A549 (cell line): ENCODE measurements around the gene TFF3. TPM values are rescaled to one million over a fixed set of nuclear protein-coding genes. Genes with fewer than 3 reads are reported as not detected.

Experiments used
- ATAC-seq, 2 experiments: fragments of 200-7000 bp in 1 of 2; fragments of >200 bp in 1 of 2; cut with Nextera tagmentation in 1 of 2; cut with Tn5 transposase in 1 of 2; 3 replicates each; pipeline versions ENCODE4 v1.8.0 to v1.9.1; 2018 to 2020; ENCODE audit warnings: mild to moderate bottlenecking in 1 of 2, moderate library complexity in 1 of 2
- CTCF ChIA-PET: fragments of 300-600 bp; sonication (Branson Sonifier 250); formaldehyde crosslinking; extraction: SDS; loops from one replicate; lab custom pipeline; 2021; ENCODE audit warnings: antibody characterized with exemption, inconsistent platforms; lab: Yijun Ruan, JAX
- POLR2A ChIA-PET: fragments of 350-600 bp; formaldehyde crosslinking; extraction: SDS; loops from one replicate; lab custom pipeline; 2021; ENCODE audit warnings: antibody characterized with exemption, inconsistent platforms; lab: Yijun Ruan, JAX
- DNase-seq, 2 experiments: peaks; one replicate each; pipeline versions ENCODE4 v3.0.0 to v3.0.0-alpha.2; 2011 to 2016; ENCODE audit warnings: low read depth in 1 of 2, low spot score in 1 of 2
- FAIRE-seq: peaks from 2 replicates; lab custom pipeline; 2011; peaks lifted over from hg19 to GRCh38; lab: Jason Lieb, UNC
- H3K27ac ChIP-seq, 2 experiments: fragments of >200 bp; sonication (Bioruptor Twin); formaldehyde crosslinking; 3 replicates each; pipeline ENCODE4 v1.5.1; 2016 to 2017
- H3K4me1 ChIP-seq: fragments of >200 bp; sonication (Bioruptor Twin); formaldehyde crosslinking; 3 replicates; pipeline ENCODE4 v1.6.1; 2016
- H3K4me2 ChIP-seq: fragments of >200 bp; sonication (Bioruptor Twin); formaldehyde crosslinking; 3 replicates; pipeline ENCODE4 v1.6.1; 2016
- H3K4me3 ChIP-seq: fragments of >200 bp; sonication (Bioruptor Twin); formaldehyde crosslinking; 3 replicates; pipeline ENCODE4 v1.5.1; 2016
- H3K9me3 ChIP-seq: fragments of >200 bp; sonication (Bioruptor Twin); formaldehyde crosslinking; 3 replicates; pipeline ENCODE4 v1.6.1; 2016
- CBX2 ChIP-seq: fragments of 200-600 bp; sonication (generic); IDR thresholded peaks from 2 replicates; pipeline ENCODE4 v1.6.1; 2016; ENCODE audit warnings: low read depth, mild to moderate bottlenecking, borderline replicate concordance
- CBX8 ChIP-seq: fragments of 200-600 bp; sonication (generic); IDR thresholded peaks from 2 replicates; pipeline ENCODE4 v1.6.1; 2016
- CHD4 ChIP-seq: fragments of 200-600 bp; sonication (generic); IDR thresholded peaks from 2 replicates; pipeline ENCODE4 v1.6.1; 2016; ENCODE audit warnings: antibody characterized with exemption, mild to moderate bottlenecking, borderline replicate concordance
- E2F6 ChIP-seq: IDR thresholded peaks from 2 replicates; pipeline ENCODE4 v1.6.1; 2012; ENCODE audit warnings: low read depth, borderline replicate concordance
- GATA3 ChIP-seq: IDR thresholded peaks from 2 replicates; pipeline ENCODE4 v1.6.1; 2012; ENCODE audit warnings: borderline replicate concordance
- HES2 ChIP-seq: fragments of >200 bp; sonication (Bioruptor Twin); formaldehyde crosslinking; IDR thresholded peaks from 2 replicates; pipeline ENCODE4 v1.6.1; 2016
- HEYL ChIP-seq: fragments of 250-450 bp; sonication (Bioruptor Pico); IDR thresholded peaks from 2 replicates; pipeline ENCODE4 v1.8.0; 2021; ENCODE audit warnings: mild to moderate bottlenecking, moderate library complexity
- HMGXB4 ChIP-seq: fragments of 250-450 bp; sonication (Bioruptor Pico); IDR thresholded peaks from 2 replicates; pipeline ENCODE4 v1.5.0; 2021; ENCODE audit warnings: mild to moderate bottlenecking, moderate library complexity, borderline replicate concordance
- HOXA7 ChIP-seq: fragments of 250-450 bp; sonication (Bioruptor Pico); IDR thresholded peaks from 2 replicates; pipeline ENCODE4 v1.5.0; 2020; ENCODE audit warnings: mild to moderate bottlenecking, moderate library complexity
- MAZ ChIP-seq: fragments of 150-350 bp; IDR thresholded peaks from 2 replicates; pipeline ENCODE4 v1.6.1; 2014; ENCODE audit warnings: antibody characterized with exemption, low read depth, low read length, borderline replicate concordance
- MYC ChIP-seq: IDR thresholded peaks from 2 replicates; pipeline ENCODE4 v1.6.1; 2012; ENCODE audit warnings: mild to moderate bottlenecking, inconsistent platforms, low read length, improper control_type of control experiment, borderline replicate concordance
- NFE2L2 ChIP-seq: fragments of 150-350 bp; conservative IDR thresholded peaks from 2 replicates; pipeline ENCODE4 v1.6.1; 2014; ENCODE audit warnings: low read length
- NPAS2 ChIP-seq: fragments of 250-450 bp; sonication (Bioruptor Pico); IDR thresholded peaks from 2 replicates; pipeline ENCODE4 v1.8.0; 2022; ENCODE audit warnings: mild to moderate bottlenecking, moderate library complexity, borderline replicate concordance
- POLR2A ChIP-seq: IDR thresholded peaks from 2 replicates; pipeline ENCODE4 v1.6.1; 2012; ENCODE audit warnings: mild to moderate bottlenecking, low read length
- TP53 ChIP-seq: fragments of 250-450 bp; sonication (Bioruptor Pico); IDR thresholded peaks from 2 replicates; pipeline ENCODE4 v1.5.0; 2021; ENCODE audit warnings: mild to moderate bottlenecking, moderate library complexity
- ZFP36 ChIP-seq: fragments of 450-650 bp; IDR thresholded peaks from 2 replicates; pipeline ENCODE4 v1.6.1; 2014; ENCODE audit warnings: borderline replicate concordance; ENCODE audit not compliant: partially characterized antibody
- ZNF302 ChIP-seq: fragments of 250-450 bp; sonication (Bioruptor Pico); IDR thresholded peaks from 2 replicates; pipeline ENCODE4 v1.9.0; 2021; ENCODE audit warnings: inconsistent platforms, mild to moderate bottlenecking, moderate library complexity
- ZSCAN20 ChIP-seq: fragments of 250-450 bp; sonication (Bioruptor Pico); IDR thresholded peaks from 2 replicates; pipeline ENCODE4 v1.8.0; 2022; ENCODE audit warnings: mild to moderate bottlenecking, moderate library complexity
- WGBS: methylation state at CpG from one replicate; pipeline ENCODE4 v1.1.6; 2017; ENCODE audit errors: missing lambda C conversion rate; 5-methylcytosine and 5-hydroxymethylcytosine counted together
- polyA plus RNA-seq, 4 experiments: library from polyadenylated mRNA; depleted of rRNA in 3 of 4; stranded (reverse); fragments of >200 nt; fragmentation: RNase III in 1 of 4; extraction: RNeasy Plus Mini Kit Qiagen cat#74134 plus additional on column Dnase treatment in 1 of 4; gene quantifications; 2 replicates in 3 of 4; 3 replicates in 1 of 4; pipeline ENCODE4 v1.2.3, GENCODE V29; 2011 to 2017
- TF ChIP-seq, protein P1 (sequence below): IDR thresholded peaks from 2 replicates; pipeline ENCODE4 v1.6.1; 2012
- TF ChIP-seq, protein P2 (sequence below): fragments of >200 bp; sonication (Bioruptor Twin); formaldehyde crosslinking; IDR thresholded peaks from 3 replicates; pipeline ENCODE4 v1.5.1; 2016

Gene TFF3
- polyA plus RNA-seq, 2 of the 4 experiments (the other 2 are of a cell fraction): 0.43 TPM; not detected in 1

DNA sequence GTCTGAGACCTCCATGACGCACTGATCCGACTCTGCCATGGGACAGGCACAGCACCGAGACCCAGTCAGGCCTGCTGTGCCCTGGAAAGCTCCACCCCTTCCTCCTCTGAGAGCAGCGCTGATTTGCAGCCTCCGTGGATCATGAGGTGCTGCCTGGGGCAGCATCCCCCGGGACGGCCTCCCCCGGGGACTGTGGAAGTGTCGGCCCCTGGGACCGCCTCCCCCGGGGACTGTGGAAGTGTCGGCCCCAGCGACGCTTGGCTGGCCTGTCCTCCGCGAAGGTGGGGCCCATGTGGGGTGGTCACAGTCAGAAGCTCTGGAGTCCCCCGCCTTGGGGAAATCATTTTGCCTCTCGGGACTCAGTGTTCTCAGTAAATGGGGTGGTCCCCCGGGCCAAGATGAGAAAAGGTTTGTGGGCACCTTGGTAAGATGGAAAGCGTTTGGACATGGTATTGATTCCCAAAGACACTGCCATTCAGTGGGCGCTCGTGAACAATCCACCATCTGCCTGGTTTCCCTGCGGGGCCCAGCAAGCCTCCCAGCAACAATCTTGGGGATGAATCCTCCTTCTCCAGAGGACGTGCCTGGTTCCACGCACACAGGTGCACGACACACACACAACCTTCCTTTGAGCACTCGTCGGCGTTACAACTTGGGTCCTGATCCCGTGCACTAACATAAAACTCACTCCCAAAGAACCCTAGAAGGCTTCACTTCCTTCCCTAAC, 32.6 kb upstream of the TFF3 start:
- Histone ChIP-seq H3K27ac (no peak overlapping the region), H3K4me1 (no peaks in the 10 kb centered on the region), H3K9me3 (no peaks in the 10 kb centered on the region), H3K4me3 (no peak overlapping the region), H3K4me2 (no peak overlapping the region)
- DNase-seq (no peak), FAIRE-seq (no peak), ATAC-seq (no peak)
- no peak for TF ChIP-seq ZSCAN20 (CRISPR knock-in tag)
- no peak for TF ChIP-seq MYC
- TF ChIP-seq, protein P1, sequence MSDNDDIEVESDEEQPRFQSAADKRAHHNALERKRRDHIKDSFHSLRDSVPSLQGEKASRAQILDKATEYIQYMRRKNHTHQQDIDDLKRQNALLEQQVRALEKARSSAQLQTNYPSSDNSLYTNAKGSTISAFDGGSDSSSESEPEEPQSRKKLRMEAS: no peak
- no peak for TF ChIP-seq GATA3
- TF ChIP-seq TP53: no peak
- TF ChIP-seq CBX2: no peak
- TF ChIP-seq CHD4: no peak
- TF ChIP-seq POLR2A: no peak
- TF ChIP-seq, protein P2, sequence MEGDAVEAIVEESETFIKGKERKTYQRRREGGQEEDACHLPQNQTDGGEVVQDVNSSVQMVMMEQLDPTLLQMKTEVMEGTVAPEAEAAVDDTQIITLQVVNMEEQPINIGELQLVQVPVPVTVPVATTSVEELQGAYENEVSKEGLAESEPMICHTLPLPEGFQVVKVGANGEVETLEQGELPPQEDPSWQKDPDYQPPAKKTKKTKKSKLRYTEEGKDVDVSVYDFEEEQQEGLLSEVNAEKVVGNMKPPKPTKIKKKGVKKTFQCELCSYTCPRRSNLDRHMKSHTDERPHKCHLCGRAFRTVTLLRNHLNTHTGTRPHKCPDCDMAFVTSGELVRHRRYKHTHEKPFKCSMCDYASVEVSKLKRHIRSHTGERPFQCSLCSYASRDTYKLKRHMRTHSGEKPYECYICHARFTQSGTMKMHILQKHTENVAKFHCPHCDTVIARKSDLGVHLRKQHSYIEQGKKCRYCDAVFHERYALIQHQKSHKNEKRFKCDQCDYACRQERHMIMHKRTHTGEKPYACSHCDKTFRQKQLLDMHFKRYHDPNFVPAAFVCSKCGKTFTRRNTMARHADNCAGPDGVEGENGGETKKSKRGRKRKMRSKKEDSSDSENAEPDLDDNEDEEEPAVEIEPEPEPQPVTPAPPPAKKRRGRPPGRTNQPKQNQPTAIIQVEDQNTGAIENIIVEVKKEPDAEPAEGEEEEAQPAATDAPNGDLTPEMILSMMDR: no peak
- TF ChIP-seq HMGXB4 (CRISPR knock-in tag): no peak
- TF ChIP-seq NPAS2 (CRISPR knock-in tag): no peak
- TF ChIP-seq HOXA7 (CRISPR knock-in tag): no peak
- no peak for TF ChIP-seq NFE2L2
- TF ChIP-seq CBX8: no peak
- TF ChIP-seq HES2: no peak
- TF ChIP-seq ZFP36: no peak
- no peak for TF ChIP-seq ZNF302 (CRISPR knock-in tag)
- TF ChIP-seq MAZ: no peak
- ChIA-PET CTCF (interaction anchor here (2.3 kb wide), 1 partner anchor 10 kb away, joined by 5 read pairs; no protein-coding TSS in a partner anchor), POLR2A (no interaction called here)
- WGBS: 68% methylated on average over 17 of the region's 30 CpGs

DNA sequence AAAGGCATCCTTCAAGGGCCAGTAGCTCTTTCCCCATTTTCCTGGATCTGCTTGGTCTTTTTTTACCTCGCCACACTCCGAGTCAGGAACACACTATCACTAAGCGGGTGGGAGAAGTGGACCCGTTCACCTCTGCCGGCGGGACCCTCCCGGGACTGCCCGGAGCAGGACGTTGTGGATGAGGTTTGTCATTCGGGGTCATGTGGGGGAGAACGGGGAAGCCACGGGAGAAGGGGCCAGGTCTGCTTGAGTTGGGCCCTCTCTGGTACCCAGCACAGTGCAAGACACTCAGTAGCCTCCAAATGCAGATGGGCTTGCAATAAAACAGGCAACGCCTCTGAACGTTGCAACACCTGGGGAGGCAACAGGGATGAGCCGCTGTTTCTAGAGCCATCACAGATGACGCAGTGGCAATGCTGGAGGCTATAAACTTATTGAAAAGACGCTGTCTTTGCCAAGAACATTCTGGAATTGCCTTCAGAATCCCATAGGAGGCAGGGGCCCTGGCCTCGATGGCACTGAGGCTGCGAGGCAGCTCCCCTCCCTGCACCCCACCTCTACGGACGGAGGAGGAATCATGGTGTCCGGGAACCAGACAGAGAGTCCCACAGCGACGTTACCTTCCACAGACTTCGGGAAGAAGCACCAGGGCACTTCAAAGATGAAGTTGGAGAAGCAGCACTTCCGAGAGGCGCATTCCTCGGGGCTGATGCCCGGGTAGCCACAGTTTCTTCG, 31.8 kb upstream of the TFF3 start:
- no peak overlapping the region for H3K27ac ChIP-seq
- no peaks in the 10 kb centered on the region for H3K9me3 ChIP-seq
- WGBS: 71% methylated on average over 29 of the region's 30 CpGs
- no peak overlapping the region for H3K4me2 ChIP-seq
- ATAC-seq (no peak), DNase-seq (no peak), FAIRE-seq (no peak)
- no peak overlapping the region for H3K4me3 ChIP-seq
- no peaks in the 10 kb centered on the region for H3K4me1 ChIP-seq
- TF ChIP-seq, protein P2: no peak
- TF ChIP-seq HEYL (CRISPR knock-in tag): no peak
- no peak for TF ChIP-seq MAZ
- no peak for TF ChIP-seq E2F6
- ChIA-PET POLR2A (no interaction called here), CTCF (interaction anchor here (0.6 to 2.3 kb wide), 2 partner anchors 9 to 33 kb away, joined by 3 to 5 read pairs; no protein-coding TSS in a partner anchor)
